ENCODE results near the gene AHCYL2. TPM values are rescaled to one million over a fixed set of nuclear protein-coding genes. Genes with fewer than 3 reads are reported as not detected.
"Not testable (repeated sequence)": the region's sequence is repeated elsewhere in the genome, so short reads cannot be mapped to it uniquely, and the experiment has no call there.

AHCYL2 gene
- total RNA-seq, 4 donors from 2014 or later = 93.7 to 635 (median 551) TPM

- Histone ChIP-seq H3K27ac (no peak overlapping the region), H3K27me3 (no peaks in the 10 kb centered on the region), H3K4me1 (no peaks in the 10 kb centered on the region), H3K36me3 (no peaks in the 10 kb centered on the region), H3K9me3 (no peaks in the 10 kb centered on the region), H3K4me3 (no peak overlapping the region)
- TF ChIP-seq POLR2AphosphoS5 (IDR thresholded peaks at IDR 0.05) (no peak), EP300 (IDR thresholded peaks at IDR 0.05; ENCODE audit: low read depth) (no peak), CTCF (IDR thresholded peaks at IDR 0.05) (no peak), POLR2A (IDR thresholded peaks at IDR 0.05) (no peak)
- no peak for DNase-seq
- intact Hi-C loops (cut with DNase I; ENCODE audit: low total_unique reads) (no loop called here), in situ Hi-C loops (cut with MboI; ENCODE audit: low pct_ligation_motif_present in 1 of 4, low pct_unique_long_range_greater_than_20kb in 1 of 4, low sequenced_read_pairs in 3 of 4) (no loop called here)
- WGBS, 2 donors (ENCODE audit: low coverage in 1 of 2) = 98 to 99% methylated on average over 3 of the region's 3 CpGs
These were observed 68.0 kb downstream of the AHCYL2 start for GRCh38 chr7:129292861-129293260.

GRCh38 chr7:129295015-129295423 is 70.2 kb downstream of the AHCYL2 start:
- Histone ChIP-seq H3K4me1 (no peaks in the 10 kb centered on the region), H3K9me3 (no peaks in the 10 kb centered on the region), H3K4me3 (no peak overlapping the region), H3K36me3 (no peaks in the 10 kb centered on the region), H3K27me3 (no peaks in the 10 kb centered on the region), H3K27ac (no peak overlapping the region)
- intact Hi-C loops (cut with DNase I; ENCODE audit: low total_unique reads) (no loop called here), in situ Hi-C loops (cut with MboI; ENCODE audit: low pct_ligation_motif_present in 1 of 4, low pct_unique_long_range_greater_than_20kb in 1 of 4, low sequenced_read_pairs in 3 of 4) (loop anchor here in 1 of 4 donors (5.0 kb wide), 1 partner anchor 78 kb away; no protein-coding TSS in a partner anchor)
- WGBS, 2 donors (ENCODE audit: low coverage in 1 of 2) = 58 to 60% methylated on average over 2 of the region's 2 CpGs
- TF ChIP-seq POLR2AphosphoS5 (IDR thresholded peaks at IDR 0.05) (no peak), POLR2A (IDR thresholded peaks at IDR 0.05) (no peak), EP300 (IDR thresholded peaks at IDR 0.05; ENCODE audit: low read depth) (no peak), CTCF (IDR thresholded peaks at IDR 0.05) (no peak)
- DNase-seq = no peak

- in situ Hi-C loops (cut with MboI; ENCODE audit: low pct_ligation_motif_present in 1 of 4, low pct_unique_long_range_greater_than_20kb in 1 of 4, low sequenced_read_pairs in 3 of 4) = loop anchor here in 1 of 4 donors (5.0 kb wide), 1 partner anchor 81 kb away; no protein-coding TSS in a partner anchor
- H3K4me3 ChIP-seq = no peak overlapping the region
- H3K27ac ChIP-seq = no peak overlapping the region
- intact Hi-C loops (cut with DNase I; ENCODE audit: low total_unique reads) = no loop called here
- TF ChIP-seq POLR2AphosphoS5 (IDR thresholded peaks at IDR 0.05) (no peak), CTCF (IDR thresholded peaks at IDR 0.05) (peak; percentile 62 to 71 (median 63)), POLR2A (IDR thresholded peaks at IDR 0.05) (no peak)
- no peaks in the 10 kb centered on the region for H3K27me3 ChIP-seq
- H3K36me3 ChIP-seq = no peaks in the 10 kb centered on the region
- no peaks in the 10 kb centered on the region for H3K4me1 ChIP-seq
- DNase-seq = peak; percentile 46
- WGBS, 2 donors (ENCODE audit: low coverage in 1 of 2) = 36 to 37% methylated on average over 3 of the region's 3 CpGs
- no peaks in the 10 kb centered on the region for H3K9me3 ChIP-seq
These were observed 73.6 kb downstream of the AHCYL2 start for GRCh38 chr7:129298268-129298893.

DNA sequence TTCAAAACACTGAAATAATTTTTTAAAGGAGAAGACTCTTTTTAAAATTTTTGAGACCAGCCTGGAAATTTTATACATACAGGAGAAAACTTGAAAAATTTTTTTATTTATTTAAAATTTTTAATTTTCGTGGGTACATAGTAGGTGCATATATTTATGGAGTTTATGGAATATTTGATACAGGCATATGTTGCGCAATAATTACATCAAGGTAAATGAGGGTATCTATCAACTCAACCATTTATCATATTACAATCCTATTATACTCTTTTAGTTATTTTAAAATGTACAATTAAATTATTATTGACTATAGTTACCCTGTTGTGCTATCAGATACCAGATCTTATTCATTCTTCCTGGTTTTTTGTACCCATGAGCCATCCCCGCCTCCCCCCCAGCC is 75.1 kb downstream of the AHCYL2 start:
- Histone ChIP-seq H3K4me3 (no peak overlapping the region), H3K36me3 (no peaks in the 10 kb centered on the region), H3K27ac (no peak overlapping the region), H3K27me3 (no peaks in the 10 kb centered on the region), H3K4me1 (no peaks in the 10 kb centered on the region), H3K9me3 (no peaks in the 10 kb centered on the region)
- in situ Hi-C loops (cut with MboI; ENCODE audit: low pct_ligation_motif_present in 1 of 4, low pct_unique_long_range_greater_than_20kb in 1 of 4, low sequenced_read_pairs in 3 of 4) = loop anchor here in 1 of 4 donors (5.0 kb wide), 1 partner anchor 83 kb away; no protein-coding TSS in a partner anchor
- intact Hi-C loops (cut with DNase I; ENCODE audit: low total_unique reads) = no loop called here
- 91 to 95% methylated on average over 3 of the region's 3 CpGs for WGBS, 2 donors (ENCODE audit: low coverage in 1 of 2)
- DNase-seq = no peak
- TF ChIP-seq CTCF (IDR thresholded peaks at IDR 0.05) = no peak
- no peak for TF ChIP-seq POLR2A (IDR thresholded peaks at IDR 0.05)
- no peak for TF ChIP-seq POLR2AphosphoS5 (IDR thresholded peaks at IDR 0.05)
- TF ChIP-seq EP300 (IDR thresholded peaks at IDR 0.05; ENCODE audit: low read depth) = no peak

- H3K4me3 ChIP-seq; H3K4me1 ChIP-seq; H3K27me3 ChIP-seq; in situ Hi-C loops (cut with MboI; ENCODE audit: low pct_ligation_motif_present in 1 of 4, low pct_unique_long_range_greater_than_20kb in 1 of 4, low sequenced_read_pairs in 3 of 4); H3K9me3 ChIP-seq; DNase-seq; intact Hi-C loops (cut with DNase I; ENCODE audit: low total_unique reads); H3K27ac ChIP-seq; H3K36me3 ChIP-seq: not testable (repeated sequence)
- WGBS, 2 donors (ENCODE audit: low coverage in 1 of 2) = 96 to 100% methylated on average over 1 of the region's 1 CpG
These were observed 75.5 kb downstream of the AHCYL2 start for GRCh38 chr7:129300299-129300698.
